IMR-90 (cell line): ENCODE data around the gene ORC4. TPM values are rescaled to one million over a fixed set of nuclear protein-coding genes. Genes with fewer than 3 reads are reported as not detected.

Experiments
- ATAC-seq: fragments of 200-7000 bp; cut with Tn5 transposase; 2 replicates; pipeline ENCODE4 v1.9.1; 2020; ENCODE audit warnings: low read depth, mild to moderate bottlenecking, moderate library complexity
- BruUV-seq: library from RNA; stranded (reverse); fragments of 400-500 nt; replicated peaks from 2 replicates; lab custom pipeline; 2021; lab: Mats Ljungman, UMichigan
- CTCF ChIA-PET: fragments of 300-600 bp; formaldehyde crosslinking; extraction: SDS; loops from one replicate; lab custom pipeline; 2021; ENCODE audit warnings: antibody characterized with exemption; lab: Yijun Ruan, JAX
- POLR2A ChIA-PET: fragments of 300-600 bp; sonication (Branson Sonifier 250); formaldehyde crosslinking; loops from one replicate; lab custom pipeline; 2022; ENCODE audit warnings: antibody characterized with exemption; ENCODE audit not compliant: unreplicated experiment; lab: Charles Lee
- DNase-seq: peaks from one replicate; pipeline ENCODE4 v3.0.0; 2013
- H2AFZ ChIP-seq: replicated peaks from 2 replicates; pipeline ENCODE3; 2013; ENCODE audit warnings: low read length, mild to moderate bottlenecking; ENCODE audit not compliant: poor library complexity
- H2AK5ac ChIP-seq: 2 replicates; pipeline ENCODE4 v1.6.1; 2013; ENCODE audit warnings: low read depth, low read length, inconsistent platforms
- H2AK9ac ChIP-seq: replicated peaks from 2 replicates; pipeline ENCODE3; 2013; ENCODE audit warnings: mild to moderate bottlenecking, low read depth, low read length, moderate library complexity; ENCODE audit not compliant: poor library complexity
- H2BK120ac ChIP-seq: 2 replicates; pipeline ENCODE4 v1.6.1; 2013; ENCODE audit warnings: low read depth, low read length, inconsistent platforms
- H2BK15ac ChIP-seq: 3 replicates; pipeline ENCODE4 v1.6.1; 2013; ENCODE audit warnings: low read depth, low read length, inconsistent platforms
- H2BK20ac ChIP-seq: 2 replicates; pipeline ENCODE4 v1.6.1; 2013; ENCODE audit warnings: low read depth, mild to moderate bottlenecking, inconsistent platforms, low read length, moderate library complexity
- H2BK5ac ChIP-seq: 2 replicates; pipeline ENCODE4 v1.6.1; 2013; ENCODE audit warnings: mild to moderate bottlenecking, low read depth, low read length, inconsistent platforms; ENCODE audit not compliant: poor library complexity, severe bottlenecking
- H3K14ac ChIP-seq: replicated peaks from 2 replicates; pipeline ENCODE4 v1.6.1; 2013; ENCODE audit warnings: low read depth, low read length, inconsistent platforms
- H3K18ac ChIP-seq: 2 replicates; pipeline ENCODE4 v1.6.1; 2013; ENCODE audit warnings: low read depth, low read length, control low read depth
- H3K23ac ChIP-seq: 2 replicates; pipeline ENCODE4 v1.6.1; 2013; ENCODE audit warnings: low read depth, low read length, inconsistent platforms
- H3K27ac ChIP-seq: 2 replicates; pipeline ENCODE4 v1.5.1; 2013; ENCODE audit warnings: mild to moderate bottlenecking, control low read depth, low read length; ENCODE audit not compliant: insufficient read depth
- H3K27me3 ChIP-seq: 2 replicates; pipeline ENCODE4 v1.6.1; 2013; ENCODE audit warnings: low read length; ENCODE audit not compliant: control insufficient read depth, insufficient read depth
- H3K36me3 ChIP-seq: 2 replicates; pipeline ENCODE4 v1.6.1; 2013; ENCODE audit warnings: low read length, mixed read lengths; ENCODE audit not compliant: control insufficient read depth, insufficient read depth
- H3K4ac ChIP-seq: 2 replicates; pipeline ENCODE4 v1.6.1; 2013; ENCODE audit warnings: low read depth, low read length, inconsistent platforms
- H3K4me1 ChIP-seq: 2 replicates; pipeline ENCODE4 v1.6.1; 2013; ENCODE audit warnings: low read length, mixed read lengths; ENCODE audit not compliant: control insufficient read depth, insufficient read depth
- H3K4me2 ChIP-seq: 2 replicates; pipeline ENCODE4 v1.6.1; 2013; ENCODE audit warnings: low read depth, mild to moderate bottlenecking, control low read depth, low read length, moderate library complexity
- H3K4me3 ChIP-seq: 2 replicates; pipeline ENCODE4 v1.5.1; 2013; ENCODE audit warnings: low read depth, mild to moderate bottlenecking, control low read depth, low read length, moderate library complexity; ENCODE audit not compliant: insufficient read depth
- H3K56ac ChIP-seq: 2 replicates; pipeline ENCODE4 v1.6.1; 2013; ENCODE audit warnings: low read length, inconsistent platforms; ENCODE audit not compliant: insufficient read depth; ENCODE audit errors: extremely low read depth
- H3K79me1 ChIP-seq, 2 experiments: 2 replicates each; pipeline ENCODE4 v1.6.1; 2013; ENCODE audit warnings: low read length in 2 of 2, inconsistent platforms in 1 of 2, low read depth in 1 of 2
- H3K9ac ChIP-seq: 2 replicates; pipeline ENCODE4 v1.6.1; 2013; ENCODE audit warnings: low read depth, low read length, control low read depth
- H3K9me1 ChIP-seq: 2 replicates; pipeline ENCODE4 v1.6.1; 2013; ENCODE audit warnings: low read length, inconsistent platforms; ENCODE audit not compliant: insufficient read depth
- H3K9me3 ChIP-seq: 2 replicates; pipeline ENCODE4 v1.6.1; 2013; ENCODE audit warnings: low read length; ENCODE audit not compliant: control insufficient read depth, insufficient read depth
- H4K20me1 ChIP-seq: 2 replicates; pipeline ENCODE4 v1.6.1; 2013; ENCODE audit warnings: low read length, inconsistent platforms; ENCODE audit not compliant: insufficient read depth
- H4K5ac ChIP-seq: 2 replicates; pipeline ENCODE4 v1.6.1; 2013; ENCODE audit warnings: mild to moderate bottlenecking, low read depth, low read length, control low read depth
- H4K8ac ChIP-seq, 2 experiments: 2 replicates each; pipeline ENCODE4 v1.6.1; 2013; ENCODE audit warnings: low read depth in 2 of 2, low read length in 2 of 2, control low read depth in 1 of 2, inconsistent platforms in 1 of 2
- H4K91ac ChIP-seq: 2 replicates; pipeline ENCODE4 v1.6.1; 2013; ENCODE audit warnings: low read depth, low read length, inconsistent platforms; ENCODE audit not compliant: insufficient read depth
- BHLHE40 ChIP-seq: fragments of 150-350 bp; IDR thresholded peaks from 2 replicates; pipeline ENCODE4 v1.6.1; 2016; ENCODE audit warnings: mild to moderate bottlenecking, low read depth, low read length
- POLR2A ChIP-seq: IDR thresholded peaks from 2 replicates; pipeline ENCODE4 v1.6.1; 2012; ENCODE audit warnings: mild to moderate bottlenecking, low read depth, low read length
- RFX5 ChIP-seq: IDR thresholded peaks from 2 replicates; pipeline ENCODE4 v1.8.0; 2012; ENCODE audit warnings: low read depth, mild to moderate bottlenecking, low read length, moderate library complexity
- USF2 ChIP-seq: fragments of 150-350 bp; IDR thresholded peaks from 2 replicates; pipeline ENCODE4 v1.6.1; 2017; ENCODE audit warnings: mild to moderate bottlenecking, antibody characterized with exemption, low read length, low read depth
- WGBS, 2 experiments: methylation state at CpG; one replicate each; pipeline versions ENCODE4 v1.1.5 to v1.1.7; 2013; ENCODE audit warnings: missing lambda C conversion rate in 2 of 2; ENCODE audit not compliant: insufficient read length in 1 of 2; ENCODE audit errors: extremely low coverage in 2 of 2; 5-methylcytosine and 5-hydroxymethylcytosine counted together
- dilution Hi-C: fragments of 300-500 bp; cut with HindIII; formaldehyde crosslinking; loops from one replicate; pipeline ENCODE4 v1.14.3; 2018; ENCODE audit warnings: low sequenced_read_pairs; ENCODE audit not compliant: unreplicated experiment
- in situ Hi-C: fragments of 300-500 bp; cut with MboI; formaldehyde crosslinking; loops from 3 replicates; pipeline ENCODE4 v1.14.3; 2019; ENCODE audit warnings: low sequenced_read_pairs, inconsistent platforms, mixed read lengths
- intact Hi-C: fragments of 100-400 bp; cut with micrococcal nuclease; formaldehyde crosslinking; loops from 2 replicates; pipeline ENCODE4 v1.10.0; 2022
- polyA plus RNA-seq, 3 experiments: library from polyadenylated mRNA; depleted of rRNA; stranded (reverse); fragments of >200 nt; gene quantifications; 2 replicates each; pipeline ENCODE4 v1.2.3, GENCODE V29; 2012; ENCODE audit warnings: low replicate concordance in 1 of 3
- total RNA-seq: library from RNA; depleted of rRNA; stranded (reverse); fragments of >200 nt; gene quantifications from 2 replicates; pipeline ENCODE4 v1.2.3, GENCODE V29; 2012

Gene ORC4
- total and polyA plus RNA-seq, 2 of the 4 experiments (the other 2 are of a cell fraction), result 20.6 to 23.5 TPM

GRCh38 chr2:147917161-147917560 is 103.4 kb downstream of the ORC4 start:
- no CpG with 5 or more reads among the region's 4 CpGs for WGBS, 2 experiments
- Histone ChIP-seq H3K56ac (no peak overlapping the region), H2AK5ac (no peak overlapping the region), H3K36me3 (peaks cover 5% of the 10 kb centered on the region; the same call in 1 of the 2 replicates), H3K23ac (no peak overlapping the region), H3K79me1 (no peaks in the 10 kb centered on the region), H4K20me1 (no peaks in the 10 kb centered on the region), H4K8ac (no peak overlapping the region), H3K27ac (no peak overlapping the region), H2BK5ac (no peak overlapping the region), H3K18ac (no peak overlapping the region), H3K27me3 (no peaks in the 10 kb centered on the region), H3K9ac (no peak overlapping the region), H3K4me1 (no peaks in the 10 kb centered on the region), H2AK9ac (no peak overlapping the region), H3K9me3 (no peaks in the 10 kb centered on the region), H2BK15ac (no peak overlapping the region), H3K9me1 (no peaks in the 10 kb centered on the region), H3K14ac (no peak overlapping the region), H4K91ac (no peak overlapping the region), H2BK120ac (no peak overlapping the region), H3K4me2 (no peak overlapping the region), H2AFZ (no peak overlapping the region), H2BK20ac (no peak overlapping the region), H4K5ac (no peak overlapping the region), H3K4ac (no peak overlapping the region), H3K4me3 (no peak overlapping the region)
- TF ChIP-seq BHLHE40 (no peak), RFX5 (no peak), USF2 (no peak), POLR2A (no peak)
- intact Hi-C loops (loop anchor here (10.0 kb wide), 1 partner anchor 272 kb away; no protein-coding TSS in a partner anchor), in situ Hi-C loops (loop anchor here (10.0 to 25.0 kb wide), 3 partner anchors 830 to 1172 kb away; no protein-coding TSS in a partner anchor), dilution Hi-C loops (no loop called here)
- ChIA-PET CTCF (no interaction called here), POLR2A (no interaction called here)
- no peak for ATAC-seq
- no TSS peak for BruUV-seq
- DNase-seq, result no peak
